Heart left ventricle (tissue), 16 donors: ENCODE results near the gene LGR6. TPM values are rescaled to one million over a fixed set of nuclear protein-coding genes. Genes with fewer than 3 reads are reported as not detected.

Experiments
- ATAC-seq, 4 donors: fragments of 200-7000 bp; cut with Tn5 transposase; one replicate each; pipeline ENCODE4 v1.9.1; 2020 to 2022; ENCODE audit warnings: moderate library complexity in 4 of 4, mild to moderate bottlenecking in 3 of 4, moderate number of reproducible peaks in 1 of 4
- DNase-seq, 5 donors: peaks; one replicate each; pipeline ENCODE4 v3.0.0-alpha.2; 2020
- H3K27ac ChIP-seq, 12 donors: fragments of 200-600 bp; sonication (generic) in 4 of 12; one replicate each; pipeline versions ENCODE4 v1.5.0 to v1.8.0; 2016 to 2022; ENCODE audit warnings: mild to moderate bottlenecking in 2 of 12
- H3K27me3 ChIP-seq, 9 donors: fragments of 200-600 bp; sonication (generic) in 2 of 9; one replicate each; pipeline versions ENCODE4 v1.5.1 to v1.8.0; 2016 to 2022; ENCODE audit warnings: mild to moderate bottlenecking in 3 of 9
- H3K36me3 ChIP-seq, 9 donors: fragments of 200-600 bp; sonication (generic) in 2 of 9; one replicate each; pipeline versions ENCODE4 v1.5.0 to v1.8.0; 2018 to 2022; ENCODE audit warnings: mild to moderate bottlenecking in 2 of 9
- H3K4me1 ChIP-seq, 12 donors: fragments of 200-600 bp; sonication (generic) in 4 of 12; one replicate each; pipeline versions ENCODE4 v1.5.0 to v1.8.0; 2016 to 2022; ENCODE audit warnings: mild to moderate bottlenecking in 3 of 12
- H3K4me3 ChIP-seq, 12 donors: fragments of 200-600 bp; sonication (generic) in 4 of 12; one replicate each; pipeline versions ENCODE4 v1.5.0 to v1.8.0; 2017 to 2022; ENCODE audit warnings: mild to moderate bottlenecking in 9 of 12, moderate library complexity in 4 of 12
- H3K9me3 ChIP-seq, 12 donors: fragments of 200-600 bp; sonication (generic) in 4 of 12; one replicate each; pipeline versions ENCODE4 v1.5.0 to v1.8.0; 2016 to 2022; ENCODE audit warnings: mild to moderate bottlenecking in 1 of 12
- CTCF ChIP-seq, 12 donors: fragments of 200-600 bp; sonication (generic) in 4 of 12; IDR thresholded peaks; one replicate each; pipeline versions ENCODE4 v1.5.0 to v1.8.0; 2018 to 2022; ENCODE audit warnings: antibody characterized with exemption in 12 of 12, mild to moderate bottlenecking in 5 of 12
- POLR2A ChIP-seq, 2 donors: fragments of 450-650 bp; IDR thresholded peaks; one replicate each; pipeline ENCODE4 v1.6.1; 2017; ENCODE audit warnings: antibody characterized with exemption in 2 of 2, mild to moderate bottlenecking in 2 of 2, moderate library complexity in 2 of 2
- WGBS, 4 donors: extraction: QIAGEN DNeasy Blood & Tissue Kit in 2 of 4; methylation state at CpG; one replicate each; pipeline versions ENCODE4 v1.1.5 to v1.1.7; 2013 to 2018; 5-methylcytosine and 5-hydroxymethylcytosine counted together
- intact Hi-C, 10 donors: fragments of 100-400 bp; cut with DNase I; formaldehyde crosslinking; loops; one replicate each; pipeline versions ENCODE4 v1.11.1 to v1.14.2; 2022
- polyA plus RNA-seq, 2 donors: library from polyadenylated mRNA; stranded (reverse); fragments of 200-250 nt; gene quantifications; one replicate each; pipeline ENCODE4 v1.2.3, GENCODE V29; 2013
- total RNA-seq, 9 donors: library from RNA; depleted of rRNA in 2 of 9; stranded (reverse); fragments of >200 nt in 2 of 9; fragmentation: NEBNext Ultra II Directional in 3 of 9; extraction: Animal tissue kit (Norgen Biotek cat#: 25700) in 3 of 9; gene quantifications; one replicate each; pipeline versions ENCODE4 v1.1.0 to v1.2.4, GENCODE V29; 2016 to 2023
- donor health status: ischemic (EF 13 %, LVEDD 7.1; RV severe dilation, severe dysfunction).
- donor health status: healthy with polysubstance abuse.
- donor health status: DM: no; HTN: yes; CAD: no.
- donor health status: DM: no; HTN: no; CAD: no.
- donor health status: ischemic (EF 25% LVEDD 6.9; RV normal size, moderate dysfunction).
- donor health status: ischemic (EF 25% LVEDD 5.7; RV mildly dilated, moderate dysfunction).
- donor health status: healthy.
- donor health status: DM: yes; HTN: yes; CAD: no.
- donor health status: ischemic (EF 35%, LVEDD 5.7; RV mildly dilated, moderate dysfunction).
- donor health status: nonischemic (EF 11% LVEDD 7.7; RV severe dilation, severe dysfunction).
- donor health status: DM: yes; HTN: yes; CAD: no.
- donor health status: PGD.
- donor health status: ischemic (EF 29% LVEDD 5.4; RV normal size, mild dysfunction).
- donor health status: nonischemic (EF 23%, LVEDD 6.1; RV moderate dilation, normal function).

LGR6 gene
- total and polyA plus RNA-seq, 11 donors, result 0.29 to 3.5 (median 1.7) TPM

DNA sequence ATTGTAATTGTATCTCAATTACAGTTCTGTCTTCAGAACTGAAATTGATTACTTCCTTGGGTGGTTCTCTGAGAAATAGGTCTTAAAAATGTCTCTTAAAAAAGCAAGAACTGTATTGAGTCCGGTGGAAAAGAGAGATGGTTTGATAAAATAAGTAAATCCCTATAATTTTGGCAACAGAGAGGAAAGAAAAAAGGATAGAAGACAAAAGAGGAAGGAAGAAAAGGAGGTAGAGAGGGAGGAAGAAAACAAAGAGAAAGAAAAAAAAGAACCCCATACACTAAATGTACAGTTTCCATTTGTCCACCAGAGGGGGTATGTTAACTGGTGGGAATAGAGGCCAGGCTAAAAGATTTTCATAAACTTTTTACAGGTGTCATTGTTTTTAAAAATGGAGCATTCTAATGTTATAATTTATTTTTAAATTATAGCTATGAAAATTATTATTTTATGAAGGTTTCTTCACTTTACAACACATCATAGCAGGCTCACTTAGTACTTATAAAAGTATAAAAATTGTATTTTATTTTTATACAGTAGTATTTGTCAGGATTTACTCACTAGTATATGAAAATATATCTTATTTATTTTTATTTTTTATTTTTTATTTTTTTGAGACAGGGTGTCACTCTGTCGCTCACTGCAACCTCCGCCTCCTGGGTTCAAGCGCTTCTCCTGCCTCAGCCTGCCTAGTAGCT lies 150.2 kb downstream of the LGR6 start:
- intact Hi-C loops, result loop anchor here in 9 of 10 donors (5.0 to 10.0 kb wide), 9 partner anchors 101 to 374 kb away; partner anchors contain the start of gene SYT2 (in 2 of the 9)
- H3K27me3 ChIP-seq, result no peaks in the 10 kb centered on the region
- TF ChIP-seq CTCF (IDR thresholded peaks at IDR 0.05) (peak; percentile 64 to 87 (median 76)), POLR2A (IDR thresholded peaks at IDR 0.05) (no peak)
- H3K4me3 ChIP-seq, result no peak overlapping the region
- H3K9me3 ChIP-seq, result no peaks in the 10 kb centered on the region
- H3K4me1 ChIP-seq, result peaks cover 0 to 23% (median 3%) of the 10 kb centered on the region in 12 donors
- no peak overlapping the region for H3K27ac ChIP-seq
- no peak for DNase-seq
- WGBS, 4 donors, result 63 to 70% (median 66%) methylated on average over 4 of the region's 4 CpGs
- no peak for ATAC-seq
- H3K36me3 ChIP-seq, result no peaks in the 10 kb centered on the region

DNA sequence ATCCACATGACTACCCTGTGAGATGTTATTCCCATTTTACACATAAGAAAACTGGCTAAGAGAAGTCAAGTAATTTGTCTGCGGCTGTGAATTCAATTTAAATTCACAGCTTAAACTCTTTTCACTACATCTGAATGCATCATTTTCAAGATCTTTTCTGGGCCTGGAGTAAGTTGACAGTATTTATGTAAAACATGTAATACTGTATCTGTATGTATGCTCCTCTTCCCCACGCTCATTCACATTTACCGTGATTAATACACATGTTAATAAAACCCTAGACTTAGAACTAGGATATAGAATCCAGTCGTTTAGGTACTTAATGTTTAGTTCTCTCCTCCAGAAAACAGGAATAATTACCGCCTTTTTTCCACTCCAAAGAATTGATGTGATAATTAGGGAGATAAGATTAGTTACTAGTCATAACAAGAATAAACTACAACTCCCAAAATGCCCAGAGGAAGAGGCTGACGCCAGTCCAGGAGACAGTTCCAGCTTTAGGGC lies 154.5 kb downstream of the LGR6 start:
- 47 to 50% (median 48%) methylated on average over 6 of the region's 6 CpGs for WGBS, 4 donors
- Histone ChIP-seq H3K27me3 (no peaks in the 10 kb centered on the region), H3K4me1 (peaks cover 0 to 32% (median 17%) of the 10 kb centered on the region in 12 donors), H3K27ac (peak overlapping the region in 7 of 12 donors; percentile 31 to 98 (median 91)), H3K4me3 (peak overlapping the region in 3 of 12 donors; percentile 94 to 96 (median 95)), H3K9me3 (no peaks in the 10 kb centered on the region), H3K36me3 (no peaks in the 10 kb centered on the region)
- ATAC-seq (no peak), DNase-seq (no peak)
- TF ChIP-seq POLR2A (IDR thresholded peaks at IDR 0.05) (no peak), CTCF (IDR thresholded peaks at IDR 0.05) (no peak)
- intact Hi-C loops, result loop anchor here in 9 of 10 donors (5.0 to 10.0 kb wide), 9 partner anchors 64 to 369 kb away; partner anchors contain the start of gene SYT2 (in 2 of the 9)

DNA sequence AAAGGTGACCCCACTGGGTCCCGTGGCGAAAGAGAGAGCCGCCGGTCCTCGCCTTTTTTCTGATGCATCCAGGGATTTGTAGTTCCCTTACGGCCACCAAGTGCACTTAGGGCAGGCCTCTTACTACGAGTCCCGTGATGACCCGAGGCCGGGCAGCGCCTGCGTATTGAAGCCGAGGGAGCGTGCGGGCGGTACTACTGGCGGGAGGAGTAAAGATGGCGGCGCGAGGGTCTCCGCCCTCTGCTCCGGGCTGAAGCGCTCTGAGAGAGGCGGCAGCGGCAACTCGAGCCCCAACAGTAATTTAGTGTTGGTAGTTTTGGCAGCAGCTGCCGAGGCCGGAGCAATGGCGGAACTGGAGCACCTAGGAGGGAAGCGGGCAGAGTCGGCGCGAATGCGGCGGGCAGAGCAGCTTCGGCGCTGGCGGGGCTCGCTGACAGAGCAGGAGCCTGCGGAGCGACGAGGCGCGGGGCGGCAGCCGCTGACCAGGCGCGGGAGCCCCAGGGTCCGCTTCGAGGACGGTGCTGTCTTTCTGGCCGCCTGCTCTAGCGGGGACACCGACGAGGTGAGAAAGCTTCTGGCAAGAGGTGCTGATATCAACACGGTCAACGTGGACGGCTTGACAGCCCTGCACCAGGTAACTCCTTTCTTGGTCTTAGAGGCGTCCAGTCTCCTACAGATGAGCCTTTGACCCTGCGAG lies 155.1 kb downstream of the LGR6 start, which contains the start of gene PPP1R12B:
TSS of gene PPP1R12B (plus strand) at position 191 of the 697 bp plus-strand sequence. CDS start at position 344, 153 bp downstream.
- peak; percentile 97 to 99 (median 98) for DNase-seq
- Histone ChIP-seq H3K4me1 (peaks cover 0 to 30% (median 15%) of the 10 kb centered on the region in 12 donors), H3K9me3 (no peaks in the 10 kb centered on the region), H3K27ac (peak within 1 kb of the TSS; percentile 80 to 98 (median 92)), H3K27me3 (no peaks in the 10 kb centered on the region), H3K4me3 (peak within 1 kb of the TSS; percentile 75 to 98 (median 90)), H3K36me3 (no peaks in the 10 kb centered on the region)
- intact Hi-C loops, result loop anchor here in 9 of 10 donors (5.0 to 10.0 kb wide), 9 partner anchors 64 to 369 kb away; partner anchors contain the start of gene SYT2 (in 2 of the 9)
- ATAC-seq, result peak; percentile 97 to 100 (median 98)
- TF ChIP-seq CTCF (IDR thresholded peaks at IDR 0.05) (no peak), POLR2A (IDR thresholded peaks at IDR 0.05) (peak in 1 of 2 donors; percentile 74)
- 0 to 1% (median 0%) methylated on average over 31 to 60 of the region's 60 CpGs for WGBS, 4 donors
